Smooth muscle cell of the brain vasculature (primary cell): Measurements from ENCODE around the gene SPAG16.
"Not testable (repeated sequence)": the region's sequence is repeated elsewhere in the genome, so short reads cannot be mapped to it uniquely, and the experiment has no call there.

Source experiments
- DNase-seq: peaks from one replicate; pipeline ENCODE4 v3.0.0-alpha.2; 2012; ENCODE audit warnings: low read depth, low spot score

The SPAG16 gene

DNA sequence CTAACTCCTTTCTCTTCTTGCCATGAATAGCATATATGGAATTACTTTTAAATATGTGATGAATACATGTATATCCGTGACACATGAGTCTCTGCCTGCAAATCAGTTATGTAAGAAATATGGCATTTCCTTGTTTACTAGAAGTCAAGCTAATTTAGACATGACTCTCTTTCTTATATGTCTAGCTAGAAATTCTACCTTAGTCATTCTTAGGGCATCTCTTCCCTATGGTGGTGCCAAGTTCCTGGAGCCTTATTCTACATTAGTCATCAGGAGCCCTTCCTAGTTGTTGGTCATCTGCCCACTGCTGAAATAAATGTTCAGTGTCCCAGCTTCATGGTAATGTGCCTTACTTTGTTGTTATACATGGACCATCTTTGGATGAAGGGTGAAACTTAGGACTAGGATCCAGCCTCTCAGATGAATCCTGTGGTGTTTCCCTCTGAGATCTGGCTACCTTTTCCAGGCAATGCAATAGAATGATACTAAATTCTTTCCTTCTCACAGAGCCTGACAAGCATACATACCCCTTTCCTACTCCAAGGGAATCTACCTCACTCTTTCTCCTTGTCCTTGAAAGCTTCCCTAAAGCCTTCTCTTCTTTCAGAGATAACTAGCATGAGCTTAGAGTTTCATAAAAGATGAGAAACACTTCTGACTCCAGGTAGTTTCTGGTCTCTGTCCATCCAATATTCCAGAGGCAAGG lies 711.3 kb downstream of the SPAG16 start:
- DNase-seq, result no peak

DNA sequence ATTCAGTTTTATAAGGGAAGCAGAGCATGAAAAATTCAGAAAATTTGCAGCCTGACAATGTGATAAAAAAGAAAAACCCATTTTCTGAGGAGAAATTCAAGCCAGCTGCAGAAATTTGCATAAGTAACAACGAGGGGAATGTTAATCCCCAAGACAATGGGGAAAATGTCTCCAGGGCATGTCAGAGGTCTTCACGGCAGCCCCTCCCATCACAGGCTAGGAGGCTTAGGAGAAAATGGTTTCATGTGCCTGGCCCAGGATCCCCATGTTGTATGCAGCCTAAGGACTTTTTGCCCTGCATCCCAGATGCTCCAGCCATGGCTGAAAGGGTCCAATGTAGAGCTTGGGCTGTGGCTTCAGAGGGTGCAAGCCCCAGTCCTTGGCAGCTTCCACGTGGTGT lies 714.7 kb downstream of the SPAG16 start:
- DNase-seq, result not testable (repeated sequence)

DNA sequence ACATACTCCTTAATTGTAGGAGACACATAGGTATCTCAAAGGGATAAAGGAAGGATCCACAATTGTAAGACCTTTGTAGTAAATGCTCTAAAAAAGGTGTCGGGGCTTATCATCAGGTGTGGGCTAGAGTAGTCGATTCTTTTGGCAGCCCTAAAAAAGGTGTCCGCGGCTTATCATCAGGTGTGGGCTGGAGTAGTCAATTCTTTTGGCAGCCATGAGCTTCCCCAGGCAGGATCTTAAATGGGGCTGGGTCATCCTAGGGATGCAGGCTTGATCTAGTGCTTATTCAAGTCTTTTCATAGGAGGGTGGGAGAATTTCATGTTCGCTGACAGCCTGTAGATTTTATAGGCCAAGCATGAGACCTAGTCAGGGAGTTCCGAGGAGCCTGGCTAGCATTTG lies 720.2 kb downstream of the SPAG16 start:
- DNase-seq, result no peak

DNA sequence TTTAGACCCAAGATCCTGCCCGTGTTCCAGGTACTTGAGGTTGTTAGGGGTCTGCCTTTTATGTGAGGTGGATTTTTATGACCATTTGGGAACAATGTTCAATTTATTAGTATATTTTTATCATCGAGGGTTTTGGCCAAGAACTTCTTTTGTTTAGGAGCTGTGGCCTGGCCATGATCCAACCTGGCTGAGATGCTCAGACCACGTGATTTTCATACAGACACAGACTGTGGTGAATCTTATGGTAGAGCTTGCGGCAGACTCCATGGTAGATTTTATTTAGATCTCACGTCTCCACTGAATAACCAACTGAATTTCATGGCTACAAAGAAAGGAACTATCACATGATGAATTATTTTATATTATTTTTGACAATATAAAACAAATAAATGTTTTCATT lies 721.1 kb downstream of the SPAG16 start:
- no peak for DNase-seq

DNA sequence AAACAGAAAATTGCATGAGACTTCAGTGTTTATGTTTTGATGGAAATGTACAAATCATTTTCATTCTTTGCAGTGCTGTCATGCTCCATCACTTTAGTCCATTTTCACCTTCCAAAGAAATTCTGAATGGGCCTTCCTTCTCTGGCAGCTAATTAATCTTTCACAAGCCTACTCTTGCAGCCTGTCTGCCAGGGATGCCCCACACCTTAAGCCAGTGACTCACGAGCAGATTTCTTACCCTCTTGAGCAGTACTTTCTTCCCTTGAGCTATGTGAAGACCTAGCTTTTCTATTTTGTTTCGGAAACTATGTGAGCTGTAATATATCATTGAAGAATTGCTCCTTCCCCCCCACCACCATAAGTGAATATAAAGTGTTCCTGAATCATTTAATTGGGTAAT lies 722.3 kb downstream of the SPAG16 start:
- no peak for DNase-seq

DNA sequence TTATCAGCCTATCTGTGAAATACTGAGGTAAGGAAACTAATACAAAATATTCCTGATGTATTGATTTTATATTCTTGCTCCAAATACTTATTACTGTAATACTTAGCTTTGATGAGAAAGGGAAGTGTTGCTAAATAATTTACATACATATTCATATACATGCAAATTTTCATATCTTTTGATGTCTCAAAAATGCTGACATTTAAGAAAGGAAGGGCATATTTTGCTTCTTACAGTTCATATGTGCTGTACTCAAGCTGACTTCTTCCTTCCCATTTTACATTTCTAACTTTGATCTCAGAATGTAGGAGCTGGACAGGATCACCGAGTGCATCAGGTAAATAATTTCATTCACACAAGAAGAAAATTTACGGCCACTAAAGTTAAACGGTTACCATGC lies 727.4 kb downstream of the SPAG16 start:
- no peak for DNase-seq

DNA sequence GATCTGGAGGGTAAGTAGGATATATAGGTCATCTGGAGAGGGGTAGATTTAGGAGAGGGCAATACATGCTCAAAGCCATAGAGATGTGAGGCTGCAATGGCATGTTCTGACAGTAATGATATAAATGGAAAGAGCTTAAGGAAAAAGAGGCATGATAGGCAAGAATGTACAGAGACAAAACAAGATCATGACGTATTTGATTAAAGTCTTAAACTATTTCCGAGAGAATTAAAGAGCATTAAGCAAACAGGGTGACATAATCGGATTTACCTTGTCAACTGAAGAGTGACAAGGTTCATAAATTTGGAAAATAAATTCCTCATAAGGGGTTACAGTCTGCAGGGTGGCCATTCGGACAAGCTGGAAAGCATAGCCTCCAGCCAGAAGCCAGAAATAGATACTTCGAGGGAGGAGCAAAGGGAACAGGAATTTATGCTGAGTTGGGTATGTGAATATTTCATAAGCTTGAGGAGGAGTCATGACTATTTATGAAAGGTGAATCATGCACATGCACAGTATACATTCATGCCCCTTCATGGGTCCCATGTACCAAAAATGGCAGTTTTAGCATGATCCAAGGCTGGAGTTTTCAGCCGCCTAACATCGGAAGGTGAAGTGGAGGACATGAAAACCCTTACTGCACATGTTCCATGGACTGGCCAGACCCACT lies 730.4 kb downstream of the SPAG16 start:
- DNase-seq, result no peak

DNA sequence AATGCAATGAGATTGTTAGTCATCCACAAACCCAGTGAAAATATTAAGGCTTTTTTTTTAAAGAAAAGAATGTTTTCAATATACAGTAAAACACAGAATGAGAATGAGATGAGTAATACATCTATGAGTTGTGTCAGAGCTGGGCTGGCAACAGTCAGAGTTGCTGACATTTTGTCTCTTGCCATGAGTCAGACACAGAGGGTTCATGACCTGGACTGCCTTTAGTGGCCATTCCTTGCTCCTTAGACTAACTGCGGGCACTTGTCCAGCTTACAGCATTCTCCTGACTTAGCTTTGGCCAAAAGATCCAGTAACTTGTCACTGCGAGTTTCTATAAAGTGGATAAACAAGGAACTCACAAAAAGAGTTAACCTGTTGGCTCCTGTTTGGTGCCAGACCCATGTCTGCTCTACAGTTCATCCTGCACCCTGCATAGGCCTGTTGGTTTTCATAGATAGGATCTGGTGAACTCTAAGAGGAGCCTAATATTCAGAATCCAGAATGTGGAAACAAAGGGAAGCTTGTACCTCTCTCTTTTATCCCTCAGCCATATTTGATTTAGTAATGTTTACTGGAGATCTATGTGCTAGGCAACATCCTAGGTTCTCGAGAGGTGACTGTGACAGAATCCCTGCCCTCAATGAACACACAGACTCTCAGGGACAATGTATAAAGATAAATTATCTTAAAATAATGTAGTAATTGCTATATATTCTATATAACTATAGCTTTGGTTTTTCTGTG lies 735.1 kb downstream of the SPAG16 start:
- peak; percentile 45 for DNase-seq

DNA sequence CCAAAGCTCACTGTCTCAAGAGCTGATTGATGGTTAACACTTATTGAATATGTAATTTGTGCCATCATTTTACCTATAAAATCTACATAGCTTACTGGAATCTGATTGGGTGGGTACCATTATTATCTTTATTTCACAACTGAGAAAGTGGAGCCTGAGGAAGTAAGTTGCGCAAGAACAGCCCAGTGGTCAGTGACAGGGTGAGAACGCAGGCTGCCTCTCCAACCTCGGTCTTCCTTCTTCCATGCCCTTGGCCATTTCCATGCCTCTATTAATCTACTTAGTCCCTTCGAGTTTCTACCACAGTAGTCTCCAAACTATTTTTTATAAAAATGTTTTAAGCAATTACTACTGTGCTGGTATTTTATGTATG lies 735.7 kb downstream of the SPAG16 start:
- no peak for DNase-seq

DNA sequence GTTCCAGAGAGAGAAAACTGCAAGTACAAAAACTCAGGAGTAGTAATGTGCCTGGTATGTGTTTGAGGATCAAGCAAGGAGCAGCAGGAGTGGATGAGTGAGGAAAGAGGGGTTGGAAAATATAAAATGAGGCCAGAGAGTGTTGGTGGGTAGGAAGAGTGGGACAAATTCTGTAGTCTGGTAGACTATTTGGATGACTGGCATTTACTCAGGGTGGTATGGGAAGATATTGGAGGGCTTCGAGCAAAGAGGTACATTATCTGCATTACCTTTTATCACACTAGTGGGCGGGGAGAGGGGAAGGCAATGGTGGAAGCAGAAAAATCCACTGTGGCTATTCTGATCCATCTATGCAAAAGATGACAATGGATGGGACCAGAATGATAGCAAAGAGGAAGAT lies 744.9 kb downstream of the SPAG16 start:
- no peak for DNase-seq

DNA sequence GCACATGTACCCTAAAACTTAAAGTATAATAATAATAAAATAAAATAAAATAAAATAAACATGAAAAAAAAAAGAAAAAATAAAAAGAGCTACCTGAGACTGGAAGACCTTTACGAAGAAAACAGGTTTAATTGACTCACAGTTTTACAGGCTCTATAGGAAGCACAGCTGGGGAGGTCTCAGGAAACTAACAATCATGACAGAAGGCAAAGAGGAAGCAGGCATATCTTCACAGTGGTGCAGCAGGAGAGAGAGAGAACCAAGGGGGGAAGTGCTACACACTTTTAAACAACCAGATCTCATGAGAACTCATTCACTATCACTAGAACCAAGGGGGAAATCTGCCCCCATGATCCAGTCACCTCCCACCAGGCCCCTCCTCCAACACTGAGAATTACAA lies 747.3 kb downstream of the SPAG16 start:
- DNase-seq, result no peak

DNA sequence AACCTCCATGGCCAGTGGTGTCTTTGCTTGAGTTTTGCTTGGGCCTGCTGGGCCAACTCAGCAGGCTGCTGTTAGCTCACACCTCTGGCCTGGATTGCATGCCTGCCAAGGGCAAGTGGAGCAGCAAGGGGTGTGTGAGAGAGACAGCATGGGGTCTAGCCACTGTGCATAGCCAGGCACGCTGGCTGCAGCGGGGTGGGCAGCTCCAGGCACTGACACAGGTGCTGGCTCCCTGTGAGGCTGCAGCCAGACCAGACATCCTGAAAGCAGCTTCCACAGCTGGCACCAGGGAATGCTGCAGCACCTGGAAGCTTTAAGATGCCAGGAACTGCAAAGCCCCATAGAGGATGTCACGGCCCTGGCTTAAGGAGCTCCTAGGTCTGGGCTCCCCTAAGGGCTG lies 750.2 kb downstream of the SPAG16 start:
- DNase-seq, result no peak

DNA sequence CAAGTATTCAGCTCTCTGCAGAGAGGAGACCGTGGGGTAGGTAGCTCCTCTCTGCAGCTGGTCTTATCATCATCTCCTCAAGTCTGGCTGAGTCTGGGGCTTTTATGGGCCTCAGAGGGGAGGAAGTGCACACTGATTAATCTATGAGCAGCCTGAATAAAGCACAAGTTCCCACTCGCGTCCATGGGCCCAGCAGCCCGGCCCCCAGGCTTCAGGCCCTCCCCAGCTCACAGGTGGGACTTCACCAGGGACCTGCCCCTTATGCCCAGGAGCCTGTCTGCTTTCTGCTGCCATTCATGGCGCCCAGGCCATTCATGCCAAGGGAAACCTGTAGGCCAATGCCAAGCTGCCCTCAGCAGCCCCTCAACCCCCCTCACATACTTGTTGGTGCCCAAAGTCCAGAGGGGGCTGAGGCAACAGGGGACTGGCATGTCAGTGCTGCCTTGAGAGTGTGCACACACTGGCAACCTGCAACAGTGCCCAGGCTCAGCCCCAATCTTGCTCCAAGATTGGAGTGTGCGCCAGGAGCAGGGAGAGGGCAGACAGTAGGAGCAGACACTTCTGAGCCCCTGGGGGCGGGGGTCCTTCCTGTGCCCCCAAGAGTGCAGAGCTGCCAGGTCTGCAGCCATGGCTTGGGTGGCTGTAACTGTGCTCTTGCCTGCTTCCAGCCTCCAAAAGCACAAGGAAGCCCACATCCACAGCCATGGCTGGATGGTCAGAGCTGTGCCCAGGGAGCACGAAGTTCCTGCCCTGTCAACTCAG lies 751.0 kb downstream of the SPAG16 start:
- DNase-seq, result no peak

DNA sequence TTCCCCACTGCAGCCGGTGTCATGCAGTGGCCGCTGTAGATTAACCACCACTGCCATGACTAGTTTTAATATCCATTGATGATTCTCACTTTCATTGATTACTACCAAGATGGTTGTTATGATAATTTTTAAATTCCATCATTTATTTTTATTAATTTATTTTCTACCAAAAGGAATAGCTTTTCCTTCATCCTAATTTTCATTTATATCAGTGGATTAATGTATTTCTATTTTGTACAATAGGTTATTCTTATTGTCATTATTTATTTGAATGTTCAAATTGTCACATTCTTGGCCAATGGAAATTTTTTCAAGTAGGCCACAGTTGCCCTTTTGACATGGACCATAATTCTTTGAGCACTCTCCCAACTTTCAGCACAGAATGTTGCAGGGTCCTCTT lies 751.7 kb downstream of the SPAG16 start:
- no peak for DNase-seq

DNA sequence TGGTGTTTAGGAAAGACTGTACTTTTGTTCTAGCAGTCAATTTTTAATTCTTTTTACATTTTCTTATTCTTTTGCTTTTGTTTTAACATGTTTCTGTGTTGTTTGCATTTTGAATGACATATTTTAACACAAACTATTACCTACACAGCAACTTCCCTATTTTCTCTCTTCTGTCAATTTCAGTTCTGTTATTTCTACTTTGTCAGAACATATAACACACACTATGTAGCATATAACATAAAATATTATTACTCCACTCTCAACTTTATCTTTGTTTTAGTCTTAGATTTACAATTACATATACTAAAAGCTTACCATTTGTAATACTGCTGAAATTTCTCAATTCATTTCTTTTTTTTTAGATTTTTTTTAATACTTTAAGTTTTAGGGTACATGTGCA lies 753.9 kb downstream of the SPAG16 start:
- no peak for DNase-seq

DNA sequence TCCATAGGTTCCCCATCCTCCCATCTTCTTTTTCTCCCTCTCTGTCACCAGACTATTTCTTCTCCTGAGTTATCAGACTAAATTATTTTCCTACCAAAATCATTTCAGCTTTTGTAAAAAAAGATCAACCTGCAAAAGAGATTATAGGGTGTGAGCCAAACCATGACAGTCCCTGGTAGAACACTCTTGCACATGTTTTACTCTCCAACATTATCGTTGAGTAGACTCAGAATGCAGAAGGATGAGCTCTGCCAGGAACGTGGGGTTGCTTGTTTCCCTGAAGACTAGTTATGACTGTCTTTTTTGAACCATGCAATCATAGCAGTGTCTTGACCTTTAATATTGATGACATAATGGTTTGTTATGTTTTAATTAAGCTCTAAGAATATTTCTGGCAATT lies 766.5 kb downstream of the SPAG16 start:
- no peak for DNase-seq

DNA sequence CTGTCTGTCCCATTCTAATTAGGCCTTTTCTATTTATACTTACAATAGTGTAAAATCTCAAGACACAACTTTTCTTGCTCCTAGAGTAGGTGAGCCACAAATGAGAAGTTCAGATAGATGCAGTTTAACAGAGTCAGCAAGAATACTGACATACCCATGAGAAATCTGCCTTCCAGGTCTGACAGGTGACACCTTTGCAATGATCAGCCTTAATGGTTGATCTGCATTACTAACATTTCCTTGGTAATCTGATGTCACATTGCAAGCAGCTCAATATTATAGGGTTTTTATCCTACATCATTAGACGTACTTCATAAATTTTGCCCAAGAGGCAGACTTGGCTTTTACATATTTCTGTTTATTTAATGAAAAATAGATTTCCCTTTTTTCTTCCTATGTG lies 767.3 kb downstream of the SPAG16 start:
- DNase-seq, result no peak

DNA sequence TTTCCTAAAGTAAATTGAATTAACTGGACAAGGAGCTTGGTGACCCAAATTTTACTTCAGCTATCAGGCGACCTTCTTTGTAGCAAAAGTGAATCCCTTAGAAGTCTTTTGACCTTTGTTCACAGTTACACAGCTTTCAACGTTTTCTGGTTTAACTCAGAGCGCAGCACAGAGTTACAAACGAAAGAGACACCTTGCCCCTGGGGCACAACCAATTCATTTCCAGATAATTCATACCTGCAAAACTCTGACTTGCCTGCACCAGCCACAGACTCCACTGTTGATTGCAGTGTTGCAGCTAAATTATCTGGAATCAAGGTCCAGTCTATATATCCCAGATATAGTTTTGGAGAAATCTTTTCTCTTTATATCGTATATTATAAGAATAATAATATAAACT lies 768.0 kb downstream of the SPAG16 start:
- no peak for DNase-seq

DNA sequence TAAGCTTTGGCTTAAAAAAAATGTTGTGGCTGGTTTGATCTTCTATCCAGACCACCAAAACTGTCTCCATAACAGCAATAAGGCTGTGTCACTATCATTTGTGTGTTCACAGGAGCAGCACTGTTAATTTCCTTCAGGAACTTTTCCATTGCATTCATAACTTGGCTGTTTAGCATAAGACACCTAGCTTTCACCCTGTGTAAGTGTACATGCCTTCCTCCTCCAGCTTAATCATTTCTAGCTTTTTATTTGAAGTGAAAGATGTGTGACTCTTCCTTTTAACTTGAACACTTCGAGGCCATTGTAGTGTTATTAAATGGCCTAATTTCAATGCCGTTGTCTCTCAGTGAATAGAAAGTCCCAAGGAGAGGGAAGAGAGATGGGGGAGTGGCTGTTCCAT lies 773.7 kb downstream of the SPAG16 start:
- DNase-seq, result no peak

DNA sequence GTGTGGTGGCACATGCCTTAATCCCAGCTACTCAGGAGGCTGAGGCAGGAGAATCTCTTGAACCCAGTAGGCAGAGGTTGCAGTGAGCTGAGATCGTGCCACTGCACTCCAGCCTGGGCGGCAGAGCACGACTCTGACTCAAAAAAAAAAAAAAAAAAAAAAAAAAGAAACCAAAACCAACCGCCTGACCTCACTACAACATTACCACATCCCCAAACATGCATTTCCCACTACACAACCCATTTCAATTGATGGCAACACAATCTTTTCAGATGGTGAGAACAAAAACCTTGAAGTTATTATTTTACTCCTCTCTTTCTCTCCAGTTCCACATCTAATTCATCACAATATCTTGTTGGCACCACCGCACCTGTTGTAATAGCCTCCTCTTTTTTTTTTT lies 778.0 kb downstream of the SPAG16 start:
- DNase-seq, result not testable (repeated sequence)

DNA sequence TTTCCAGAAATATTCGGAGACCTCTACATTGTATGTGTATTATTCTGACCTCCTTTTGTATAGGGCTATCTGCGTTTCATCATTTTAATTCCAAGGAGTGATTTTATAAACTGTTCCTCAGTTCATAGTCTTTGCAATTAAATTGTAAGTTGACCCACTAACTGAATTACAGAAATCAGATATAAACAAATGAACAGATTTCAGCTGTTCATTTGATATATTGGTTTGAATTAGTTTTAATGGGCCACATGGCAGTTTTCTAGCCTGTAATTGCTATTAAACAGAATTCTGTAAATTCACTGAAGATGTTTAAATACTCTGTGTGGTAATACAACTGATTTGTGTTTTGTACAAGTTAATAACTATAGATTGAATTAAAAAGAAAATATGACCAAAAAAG lies 780.2 kb downstream of the SPAG16 start:
- DNase-seq, result no peak

DNA sequence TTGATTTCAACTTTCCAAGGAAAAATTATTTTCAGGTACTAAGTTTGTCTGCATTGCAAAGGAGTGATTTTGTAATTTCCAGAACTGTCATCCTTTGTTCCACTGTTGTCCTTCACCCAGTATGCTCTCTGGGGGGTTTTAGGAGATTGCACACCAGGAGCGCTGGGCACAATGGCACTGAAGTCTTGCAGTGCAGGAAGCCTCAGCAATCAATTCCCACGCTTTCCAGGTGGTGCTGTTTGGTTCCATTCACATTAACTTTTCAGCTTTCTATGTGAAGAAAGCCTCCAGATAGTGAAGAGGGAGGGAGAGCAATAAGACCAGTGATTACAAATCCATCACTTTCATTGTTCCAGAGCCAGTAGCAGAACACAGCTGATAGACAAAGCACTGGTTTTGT lies 782.6 kb downstream of the SPAG16 start:
- no peak for DNase-seq
